HEK293T (cell line): ENCODE measurements around the gene MDFIC.

Source experiments
- BHLHE40 ChIP-seq: fragments of 450-650 bp; IDR thresholded peaks from 2 replicates; pipeline ENCODE4 v1.6.1; 2016; ENCODE audit warnings: mild to moderate bottlenecking, moderate library complexity, borderline replicate concordance
- CTBP1 ChIP-seq: fragments of 450-650 bp; IDR thresholded peaks from 2 replicates; pipeline ENCODE4 v1.6.1; 2016; ENCODE audit warnings: borderline replicate concordance
- FOXA1 ChIP-seq: fragments of 450-650 bp; IDR thresholded peaks from 2 replicates; pipeline ENCODE4 v1.6.1; 2016; ENCODE audit warnings: mild to moderate bottlenecking
- FOXK2 ChIP-seq: fragments of 450-650 bp; IDR thresholded peaks from 2 replicates; pipeline ENCODE4 v1.6.1; 2016; ENCODE audit warnings: mild to moderate bottlenecking
- FOXM1 ChIP-seq: fragments of 450-650 bp; IDR thresholded peaks from 2 replicates; pipeline ENCODE4 v1.6.1; 2017; ENCODE audit warnings: mild to moderate bottlenecking, borderline replicate concordance
- HDGF ChIP-seq: fragments of 450-650 bp; IDR thresholded peaks from 2 replicates; pipeline ENCODE4 v1.6.1; 2017; ENCODE audit warnings: antibody characterized with exemption, borderline replicate concordance
- NFRKB ChIP-seq: fragments of 450-650 bp; IDR thresholded peaks from 2 replicates; pipeline ENCODE4 v1.6.1; 2016; ENCODE audit warnings: mild to moderate bottlenecking, moderate library complexity
- SUZ12 ChIP-seq: fragments of 450-650 bp; IDR thresholded peaks from 2 replicates; pipeline ENCODE4 v1.6.1; 2016; ENCODE audit warnings: mild to moderate bottlenecking
- TARDBP ChIP-seq: fragments of 450-650 bp; IDR thresholded peaks from 2 replicates; pipeline ENCODE4 v1.6.1; 2016
- ZNF384 ChIP-seq: fragments of 450-650 bp; IDR thresholded peaks from 2 replicates; pipeline ENCODE4 v1.6.1; 2016
- TF ChIP-seq, protein P1 (sequence below): fragments of 450-650 bp; IDR thresholded peaks from 2 replicates; pipeline ENCODE4 v1.6.1; 2016

- no peak for TF ChIP-seq HDGF
- TF ChIP-seq BHLHE40: no peak
- TF ChIP-seq NFRKB: no peak
- TF ChIP-seq ZNF384: no peak
- no peak for TF ChIP-seq FOXK2
- TF ChIP-seq, protein P1, sequence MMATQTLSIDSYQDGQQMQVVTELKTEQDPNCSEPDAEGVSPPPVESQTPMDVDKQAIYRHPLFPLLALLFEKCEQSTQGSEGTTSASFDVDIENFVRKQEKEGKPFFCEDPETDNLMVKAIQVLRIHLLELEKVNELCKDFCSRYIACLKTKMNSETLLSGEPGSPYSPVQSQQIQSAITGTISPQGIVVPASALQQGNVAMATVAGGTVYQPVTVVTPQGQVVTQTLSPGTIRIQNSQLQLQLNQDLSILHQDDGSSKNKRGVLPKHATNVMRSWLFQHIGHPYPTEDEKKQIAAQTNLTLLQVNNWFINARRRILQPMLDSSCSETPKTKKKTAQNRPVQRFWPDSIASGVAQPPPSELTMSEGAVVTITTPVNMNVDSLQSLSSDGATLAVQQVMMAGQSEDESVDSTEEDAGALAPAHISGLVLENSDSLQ: no peak
- no peak for TF ChIP-seq SUZ12
- no peak for TF ChIP-seq CTBP1
- TF ChIP-seq FOXA1: no peak
- TF ChIP-seq FOXM1: no peak
- TF ChIP-seq TARDBP: no peak
Measured at GRCh38 chr7:115056019-115056418, 134.1 kb downstream of the MDFIC start.
